AG08395 (cell line): Measurements from ENCODE around the gene MVB12B.

Experiments used
- DNase-seq: peaks from one replicate; pipeline ENCODE4 v3.0.0; 2012; ENCODE audit warnings: mixed read lengths, low spot score

The MVB12B gene

DNA sequence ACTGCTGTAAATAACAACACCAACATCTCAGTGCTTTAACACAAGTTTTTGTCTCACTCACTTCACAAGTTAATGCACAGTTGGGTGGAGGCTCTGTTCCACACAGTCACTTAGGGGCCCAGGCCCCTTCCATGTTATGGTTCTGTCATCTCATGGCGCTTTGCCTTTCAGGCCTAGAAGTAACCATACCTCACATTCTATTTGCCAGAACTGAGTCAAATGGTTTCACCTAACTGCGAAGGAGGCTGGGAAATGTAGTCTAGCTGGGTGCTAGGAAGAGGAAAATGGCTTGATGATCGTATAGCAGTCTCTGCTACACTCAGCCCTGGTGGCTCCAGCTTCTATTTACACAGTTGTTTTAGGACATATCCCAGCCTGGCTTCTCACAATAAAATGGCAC, 23.1 kb upstream of the MVB12B start:
- no peak for DNase-seq

DNA sequence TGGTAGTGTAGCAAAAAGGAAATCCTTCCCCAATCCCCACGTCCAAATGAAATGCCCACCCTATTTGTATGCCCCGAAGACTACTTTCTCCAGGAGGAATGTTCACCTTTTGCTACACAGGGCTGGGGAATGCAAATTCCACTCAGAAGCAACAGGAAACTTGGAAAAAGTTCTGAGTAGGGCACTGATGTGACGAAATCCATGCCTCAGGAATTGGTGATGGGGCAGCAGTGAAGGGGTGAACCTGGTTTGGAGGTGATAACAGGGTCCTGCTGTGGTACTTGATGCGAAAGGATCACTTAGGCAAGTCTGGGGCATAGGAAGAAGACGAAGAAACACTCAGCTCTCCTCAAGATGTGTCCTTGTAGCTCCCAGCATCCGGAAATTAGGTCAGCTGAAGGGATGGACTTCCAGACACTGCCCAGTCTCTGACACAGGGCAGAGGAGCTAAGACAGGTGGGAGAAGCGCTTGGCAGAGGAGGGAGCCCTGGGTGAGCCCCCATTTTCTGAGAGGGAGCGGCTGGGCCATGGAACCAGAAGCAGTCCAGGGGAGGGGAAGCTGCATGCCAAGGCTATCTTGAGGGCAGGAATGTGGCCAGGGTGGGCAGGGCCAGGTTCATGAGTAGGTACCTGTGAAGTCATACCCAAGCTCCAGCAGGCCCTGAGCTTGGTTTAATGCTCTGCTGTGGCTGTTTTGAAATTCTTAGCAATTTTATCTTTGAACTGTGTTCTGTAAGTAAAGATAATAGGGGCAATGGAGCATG, 22.2 kb upstream of the MVB12B start:
- no peak for DNase-seq

DNA sequence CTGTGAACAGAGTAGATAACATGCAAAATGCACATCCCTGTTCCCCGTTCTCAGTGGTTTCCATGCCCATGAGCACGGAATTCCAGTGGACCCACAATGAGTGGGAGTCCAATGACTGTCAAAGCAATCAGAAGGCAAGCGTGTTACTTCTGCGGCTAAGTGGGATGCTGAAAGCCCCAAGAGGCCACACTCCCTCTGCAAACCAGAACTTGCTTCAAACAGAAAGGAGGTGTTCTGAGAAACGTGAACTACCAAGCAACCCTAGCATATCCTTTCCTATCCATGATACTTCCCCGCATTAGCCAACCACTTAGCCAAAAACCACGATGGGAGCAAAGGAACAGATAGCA, 21.7 kb upstream of the MVB12B start:
- no peak for DNase-seq

DNA sequence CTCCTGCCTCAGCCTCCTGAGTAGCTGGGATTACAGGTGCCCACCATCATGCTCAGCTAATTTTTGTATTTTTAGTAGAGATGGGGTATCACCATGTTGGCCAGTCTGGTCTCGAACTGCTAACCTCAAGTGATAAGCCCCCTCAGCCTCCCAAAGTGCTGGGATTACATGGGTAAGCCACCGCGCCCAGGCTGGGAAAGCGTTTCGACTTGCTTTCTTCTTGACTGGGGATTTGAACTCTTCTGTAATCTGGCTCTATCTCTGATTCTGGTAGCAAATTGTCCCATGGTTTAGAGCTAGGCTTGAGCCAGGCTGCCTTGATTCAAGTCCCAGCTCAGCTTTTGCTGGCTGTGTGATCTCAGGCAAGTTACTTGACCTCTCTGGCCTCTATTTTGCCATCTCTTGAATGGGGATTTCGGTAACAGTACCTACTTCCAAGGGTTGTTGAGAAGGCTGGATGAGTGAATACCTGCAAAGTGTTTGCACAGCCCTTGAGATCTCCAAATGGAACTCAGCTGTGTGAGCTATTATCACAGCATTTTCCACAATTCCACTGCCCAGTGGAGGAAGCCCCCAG, 20.5 kb upstream of the MVB12B start:
- DNase-seq, result no peak

DNA sequence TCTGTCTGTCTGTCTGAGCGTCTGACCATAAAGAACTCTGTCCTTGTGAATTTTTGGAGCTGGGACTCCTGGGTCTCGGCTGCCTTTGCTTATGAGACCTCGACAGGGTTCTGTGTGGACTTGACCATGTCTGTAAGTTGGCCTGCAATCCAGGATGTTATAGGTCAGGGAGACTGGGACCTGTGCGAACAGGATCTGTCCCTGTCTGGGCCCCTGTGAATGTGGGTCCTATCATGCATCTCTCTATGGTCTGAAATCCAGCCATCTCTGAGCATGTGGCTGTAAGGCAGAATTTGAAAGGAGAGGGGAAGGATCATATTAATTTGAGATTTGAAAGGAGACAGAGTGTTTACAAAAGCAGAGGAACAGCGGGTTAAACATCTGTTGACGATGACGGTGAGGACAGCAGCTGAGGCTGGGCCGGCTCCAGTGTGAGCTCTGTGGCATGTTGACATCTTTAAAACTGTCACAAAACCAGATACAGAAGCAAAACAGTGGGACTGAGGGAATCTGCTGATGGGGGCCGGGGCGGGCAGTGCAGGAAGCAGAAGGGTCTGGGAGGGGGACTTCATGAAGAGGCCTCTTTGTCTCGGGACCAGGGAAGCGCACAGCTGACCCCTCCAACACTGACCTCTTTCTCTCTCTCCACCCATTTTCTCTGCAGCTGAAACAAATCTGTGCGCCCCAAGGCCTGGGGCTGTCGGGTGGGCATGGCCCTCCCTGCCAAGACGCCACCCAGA, 19.1 kb upstream of the MVB12B start:
- DNase-seq, result no peak

DNA sequence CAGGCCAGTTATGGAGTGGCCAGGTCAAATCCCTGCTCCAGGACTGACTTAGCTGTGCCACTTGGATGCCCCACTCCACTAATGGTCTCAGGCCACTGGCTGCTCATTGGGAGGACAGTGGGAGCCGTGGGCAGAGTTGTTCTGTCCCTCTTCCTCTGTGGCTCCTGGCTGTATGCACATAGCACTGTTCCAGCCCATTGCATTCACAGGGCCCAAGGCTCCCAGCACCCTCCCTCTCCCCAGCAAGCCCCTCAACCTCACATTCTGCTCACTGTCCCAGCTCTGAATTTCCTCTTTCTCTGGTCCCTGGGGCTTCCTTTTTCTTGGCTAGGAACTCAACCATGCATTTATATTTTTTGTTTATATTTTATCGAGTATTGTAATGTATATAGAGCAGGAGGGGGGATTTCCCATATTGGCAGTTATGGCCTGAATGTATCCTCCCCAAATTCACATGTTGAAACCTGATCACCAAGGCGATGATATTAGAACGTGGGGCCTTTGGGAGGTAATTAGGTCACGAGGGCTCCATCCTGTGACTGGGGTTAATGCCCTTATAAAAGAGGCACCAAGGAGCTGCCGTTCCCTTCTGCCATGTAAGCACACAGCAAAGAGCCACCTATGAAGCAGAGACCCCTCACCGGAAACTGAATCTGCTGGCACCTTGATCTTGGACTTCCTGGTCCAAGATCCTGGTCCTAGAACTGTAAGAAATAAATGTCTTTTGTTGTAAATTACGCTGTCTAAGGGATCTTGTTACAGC, 17.0 kb upstream of the MVB12B start:
- no peak for DNase-seq

DNA sequence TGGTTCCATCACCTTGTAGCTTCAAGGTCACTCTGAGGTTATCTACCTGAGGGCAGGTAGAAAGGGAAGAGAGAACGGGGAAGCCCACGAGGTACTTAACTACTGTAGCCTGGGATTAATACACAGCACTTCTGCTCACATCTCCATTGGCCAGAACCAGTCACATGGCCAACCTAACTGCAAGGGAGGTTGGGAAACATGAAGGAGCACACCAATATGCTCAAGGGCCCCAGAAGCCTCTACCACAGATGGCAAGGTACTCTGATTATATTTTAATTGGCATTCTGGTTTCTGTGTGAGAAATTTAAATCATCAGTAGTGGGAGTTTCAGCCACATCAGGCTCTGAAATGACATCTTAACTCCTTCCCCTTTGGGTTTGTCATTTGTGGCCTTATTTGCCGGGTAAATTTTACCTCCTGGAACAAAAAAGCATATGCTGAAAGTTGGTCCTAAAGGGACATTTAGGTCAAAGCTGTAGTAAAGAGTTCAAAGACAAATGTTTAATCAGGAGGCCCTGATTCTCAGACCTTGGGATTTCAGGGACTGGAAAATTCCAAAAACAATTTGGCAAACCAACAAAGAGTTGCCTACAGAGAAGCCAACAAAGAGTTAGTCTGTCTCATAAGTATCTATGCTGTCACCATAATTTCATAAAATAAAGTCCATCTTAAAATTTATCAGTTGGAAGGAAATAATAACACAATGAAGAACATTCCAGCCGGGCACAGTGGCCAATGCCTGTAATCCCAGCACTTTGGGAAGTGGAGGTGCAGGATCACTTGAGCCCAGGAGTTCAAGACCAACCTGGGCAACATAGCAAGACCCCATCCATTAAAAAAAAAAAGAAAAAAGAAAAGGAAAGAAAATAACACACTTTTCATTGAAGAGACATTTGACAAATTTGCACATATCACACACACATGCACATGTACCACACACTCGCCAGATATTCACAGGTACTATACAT, 13.8 kb upstream of the MVB12B start:
- no peak for DNase-seq

DNA sequence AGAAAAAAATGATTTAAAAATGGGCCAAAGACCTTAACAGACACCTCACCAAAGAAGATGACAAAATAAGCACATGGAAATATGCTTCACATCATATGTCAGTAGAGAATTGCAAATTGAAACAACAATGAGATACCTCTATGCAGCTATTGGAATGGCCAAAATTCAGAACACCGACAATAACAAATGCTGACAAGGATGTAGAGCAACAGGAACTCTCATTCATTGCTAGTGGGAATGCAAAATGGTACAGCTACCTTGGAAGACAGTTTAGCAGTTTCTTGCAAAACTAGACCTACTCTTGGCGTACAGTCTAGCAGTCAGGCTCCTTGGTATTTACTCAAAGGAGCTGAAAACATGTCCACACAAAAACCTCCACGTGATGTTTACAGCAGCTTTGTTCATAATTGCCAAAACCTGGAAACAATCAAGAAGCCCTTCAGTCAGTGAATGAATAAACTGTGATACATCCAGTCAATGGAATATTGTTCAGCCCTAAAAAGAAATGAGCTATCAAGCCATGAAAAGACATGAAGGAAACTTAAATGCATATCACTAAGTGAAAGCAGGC, 10.5 kb upstream of the MVB12B start:
- no peak for DNase-seq

DNA sequence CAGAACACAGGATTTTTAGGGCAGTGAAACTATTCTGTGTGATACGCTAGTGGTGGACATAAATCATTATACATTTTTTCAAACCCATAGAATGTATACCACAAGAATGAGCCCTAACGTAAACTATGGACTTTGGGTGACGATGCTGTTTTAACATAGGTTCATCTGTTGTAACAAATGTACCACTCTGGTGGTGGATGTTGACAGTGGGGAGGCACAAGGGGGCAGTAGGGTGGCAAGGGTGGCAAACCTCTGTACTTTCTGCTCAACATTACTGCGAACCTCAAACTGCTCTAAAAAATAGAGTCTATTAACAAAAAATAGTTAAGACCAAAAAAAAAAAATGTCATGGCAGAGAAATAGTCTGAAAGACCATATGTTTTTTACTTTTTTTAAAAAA, 9.1 kb upstream of the MVB12B start:
- DNase-seq, result no peak

DNA sequence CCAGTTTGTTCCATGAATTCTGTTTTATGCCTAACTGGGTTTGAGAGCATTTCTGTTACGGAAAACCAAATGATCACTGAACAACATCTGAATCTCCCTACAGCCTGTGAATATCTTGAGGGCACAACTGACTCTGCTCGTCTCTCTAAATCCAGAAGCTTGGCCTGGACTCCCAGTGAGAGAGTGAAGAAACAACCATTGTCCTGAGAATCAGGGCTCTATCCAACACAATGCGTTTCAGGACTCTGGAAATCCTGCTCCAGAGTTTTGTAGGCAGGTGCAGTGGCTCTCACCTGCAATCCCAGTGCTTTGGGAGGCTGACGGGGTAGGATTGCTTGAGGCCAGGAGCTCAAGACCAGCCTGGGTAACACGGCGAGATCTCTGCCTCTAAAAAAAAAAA, 7.8 kb upstream of the MVB12B start:
- no peak for DNase-seq

DNA sequence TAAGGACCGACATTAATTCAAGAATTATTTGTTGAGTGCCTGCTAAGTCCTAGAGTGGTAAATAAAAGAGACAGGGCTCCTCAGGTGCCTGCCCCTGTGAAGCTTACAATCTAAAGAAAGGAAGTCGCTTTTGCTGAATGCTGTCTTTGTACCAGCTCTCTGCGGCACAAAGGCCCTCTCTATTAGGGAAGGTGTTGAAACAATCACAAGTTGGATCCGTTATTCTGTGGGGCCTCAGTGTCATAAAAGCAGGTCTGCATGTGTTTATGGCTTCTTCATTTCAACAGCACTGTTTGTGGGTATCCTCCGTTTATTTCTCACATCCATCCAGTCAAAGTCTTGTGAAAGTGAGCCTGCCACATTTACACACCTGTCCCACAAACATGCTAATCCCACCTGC, 7.0 kb upstream of the MVB12B start:
- no peak for DNase-seq

DNA sequence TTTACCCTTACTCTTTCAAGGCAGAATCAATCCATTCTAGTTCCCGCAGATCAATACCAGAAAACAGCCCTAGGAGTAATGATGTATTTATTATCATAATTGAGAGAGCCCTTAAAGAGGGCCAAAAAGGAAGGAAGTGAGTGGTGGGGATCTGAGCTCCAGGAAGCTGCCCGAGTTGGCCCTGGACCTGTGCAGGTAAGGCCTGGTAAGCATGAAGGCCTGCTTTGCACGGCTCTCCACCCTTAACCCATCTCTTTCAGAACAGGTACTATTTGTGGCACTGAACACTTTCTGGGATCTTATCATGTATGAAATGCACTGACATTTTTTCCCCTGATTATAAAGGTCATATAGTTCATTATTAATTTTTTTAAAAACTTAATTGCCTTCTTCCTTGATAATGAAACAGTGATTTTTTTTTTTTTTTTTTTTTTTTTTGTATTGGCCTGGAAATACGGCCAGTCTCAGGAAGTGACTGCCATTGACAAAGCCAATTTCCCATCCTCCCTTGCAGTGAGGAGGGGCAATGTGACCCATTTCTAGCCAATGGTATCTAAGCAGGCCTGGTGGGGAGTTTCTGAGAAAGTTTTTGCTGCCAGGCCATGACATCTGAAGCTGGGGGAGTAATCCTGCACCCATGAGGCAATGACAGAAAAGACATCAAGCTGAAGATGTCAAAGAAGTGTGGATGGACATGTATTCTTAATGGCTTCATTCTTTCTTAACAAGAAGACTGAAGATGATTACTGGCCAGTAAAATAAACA, 6.3 kb upstream of the MVB12B start:
- no peak for DNase-seq

DNA sequence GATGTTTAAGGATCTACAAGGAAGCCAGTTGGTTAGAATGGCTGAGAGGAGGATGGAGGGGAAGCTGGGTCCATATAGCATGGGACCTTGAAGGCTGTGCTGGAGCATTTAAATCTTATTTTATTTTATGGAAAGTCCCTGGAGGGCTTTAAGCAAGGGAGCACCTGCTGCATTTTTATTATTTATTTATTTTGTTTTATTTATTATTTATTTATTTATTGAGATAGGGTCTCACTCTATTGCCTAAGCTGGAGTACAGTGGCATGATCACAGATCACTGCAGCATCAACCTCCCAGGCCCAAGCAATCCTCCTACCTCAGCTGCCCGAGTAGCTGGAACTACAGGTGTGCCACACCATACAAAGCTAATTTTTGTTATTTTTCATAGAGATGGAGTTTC, 4.9 kb upstream of the MVB12B start:
- no peak for DNase-seq

DNA sequence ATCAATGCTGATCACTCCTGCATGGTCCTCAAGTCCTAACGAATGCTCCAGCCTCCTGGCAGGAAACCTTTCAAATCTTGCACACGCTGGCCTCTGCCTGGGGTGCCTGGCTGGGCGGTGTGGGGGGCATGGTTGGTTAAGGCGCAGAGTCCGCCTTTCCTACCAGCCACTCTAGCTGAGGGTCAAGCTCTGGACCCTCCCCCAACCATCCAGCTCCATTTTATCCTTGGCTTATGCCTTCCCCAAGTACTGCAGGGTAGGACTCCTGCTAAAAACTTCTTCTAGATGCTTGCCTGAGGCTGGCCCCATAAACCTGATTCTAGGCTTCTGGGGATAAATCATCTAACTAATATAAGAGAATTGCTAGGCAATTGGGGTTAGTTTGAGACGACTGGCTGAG, 808 bp upstream of the MVB12B start:
- no peak for DNase-seq

DNA sequence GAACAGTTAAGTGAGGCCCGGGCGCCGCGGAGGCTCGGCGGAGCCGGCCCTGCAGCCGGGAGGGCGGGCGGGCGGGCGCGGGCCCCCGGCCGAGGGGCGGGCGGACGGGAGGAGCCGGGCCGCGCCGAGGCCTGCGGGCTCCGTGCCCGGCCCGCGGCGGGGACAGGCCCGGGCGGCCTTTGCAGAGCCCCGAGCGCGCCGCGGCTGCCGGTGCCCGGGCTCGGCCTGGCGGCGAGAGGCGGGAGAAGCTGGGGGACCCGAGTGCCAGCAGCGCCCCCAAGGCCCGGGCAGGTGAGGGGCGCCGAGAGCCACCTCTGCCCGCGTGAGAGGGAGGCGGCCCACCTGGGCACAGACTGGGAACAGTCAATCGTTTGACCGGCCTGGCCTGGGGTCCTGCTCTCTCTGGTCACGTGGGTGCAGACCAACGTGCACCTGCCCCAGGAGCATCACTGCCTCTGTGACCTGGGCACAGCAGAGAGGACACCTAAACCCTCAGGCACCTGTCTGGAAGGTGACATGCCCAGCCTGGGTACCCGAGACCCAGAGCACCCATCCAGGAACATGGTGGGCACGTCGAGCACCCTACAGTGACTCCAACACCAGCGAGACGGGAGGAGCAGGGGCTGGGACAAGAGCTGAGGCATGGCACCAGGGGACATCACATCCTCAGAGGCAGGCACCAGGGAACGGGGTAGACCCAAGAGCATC, 531 bp downstream of the MVB12B start:
- DNase-seq, result no peak

DNA sequence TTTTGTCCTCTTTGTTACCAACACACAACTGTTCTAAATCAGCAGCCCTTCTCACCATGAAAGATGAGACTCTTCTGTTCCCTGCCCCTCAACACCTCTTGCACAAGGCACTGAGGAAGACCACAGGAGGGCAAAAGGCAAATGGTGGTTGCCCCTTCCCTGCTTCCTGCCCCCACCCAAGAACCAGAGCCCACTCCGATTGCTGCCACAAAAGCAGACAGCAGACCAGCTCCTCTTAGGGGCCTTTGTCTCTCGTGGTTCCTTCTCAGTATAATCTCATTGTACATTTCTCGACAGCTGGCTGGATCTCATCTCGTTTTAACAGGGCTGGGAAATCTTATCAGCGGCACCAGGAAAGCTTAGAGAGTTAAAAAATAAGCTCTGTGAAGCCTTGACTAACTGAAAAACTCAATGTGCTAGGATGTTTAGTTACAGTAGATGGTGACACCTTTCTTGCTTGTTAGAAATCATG, 1.1 kb downstream of the MVB12B start:
- DNase-seq, result no peak

DNA sequence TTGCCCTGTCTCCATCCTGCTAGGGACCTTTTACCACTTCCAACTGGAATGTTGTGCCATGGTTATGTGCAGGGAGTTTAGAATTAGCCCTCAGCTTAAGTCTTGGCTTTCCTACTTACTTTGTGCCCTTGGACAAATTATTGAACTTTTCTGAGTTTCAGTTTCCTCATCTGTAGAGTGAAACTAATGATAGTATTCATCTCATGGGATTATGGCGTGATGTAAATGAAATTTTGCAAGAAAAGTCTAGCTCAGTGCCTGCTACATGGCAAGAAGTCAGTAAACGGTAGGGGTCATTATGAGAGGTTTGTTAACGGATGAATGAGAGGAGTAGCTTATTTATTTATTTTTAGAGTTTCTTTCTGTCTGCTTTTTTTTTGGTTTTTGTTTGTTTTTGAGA, 1.8 kb downstream of the MVB12B start:
- no peak for DNase-seq

DNA sequence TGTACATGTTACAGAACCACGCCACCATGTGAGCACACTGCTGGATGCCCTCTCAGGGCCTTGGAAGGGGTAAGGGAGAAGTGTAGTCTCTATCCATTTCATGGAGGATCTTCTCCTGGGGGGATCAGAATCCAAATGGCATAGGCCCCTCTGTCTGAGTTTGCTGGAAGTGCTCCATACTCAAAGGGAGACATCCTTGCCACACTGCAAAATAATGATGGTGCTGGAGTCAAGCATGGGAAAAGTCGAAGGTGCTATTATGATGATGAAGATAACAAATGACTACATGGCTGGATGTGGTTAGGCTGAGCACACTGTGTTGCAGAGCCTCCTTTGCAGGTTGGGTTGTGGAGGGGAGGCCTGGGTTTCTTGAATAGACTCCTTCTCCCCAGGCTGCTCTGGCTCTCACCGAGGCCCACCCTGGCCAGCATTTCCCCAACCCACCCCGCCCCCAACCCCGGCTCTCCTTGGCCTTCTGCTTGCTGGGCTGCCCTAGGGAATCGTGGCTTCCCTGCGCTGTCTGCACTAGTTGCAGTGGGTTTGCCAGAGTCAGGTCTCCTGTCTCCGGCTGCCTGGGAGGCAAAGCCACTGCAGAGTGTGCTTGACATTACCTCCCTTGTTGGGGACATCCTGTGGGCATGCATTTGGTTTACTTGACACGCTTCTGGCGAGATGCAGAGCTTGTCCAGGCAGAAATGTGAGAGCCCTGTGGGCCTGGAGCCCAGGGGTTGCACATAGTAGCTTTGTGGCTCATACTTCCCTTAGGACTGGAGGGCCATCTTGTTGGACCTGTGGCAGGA, 3.0 kb downstream of the MVB12B start:
- DNase-seq, result no peak

DNA sequence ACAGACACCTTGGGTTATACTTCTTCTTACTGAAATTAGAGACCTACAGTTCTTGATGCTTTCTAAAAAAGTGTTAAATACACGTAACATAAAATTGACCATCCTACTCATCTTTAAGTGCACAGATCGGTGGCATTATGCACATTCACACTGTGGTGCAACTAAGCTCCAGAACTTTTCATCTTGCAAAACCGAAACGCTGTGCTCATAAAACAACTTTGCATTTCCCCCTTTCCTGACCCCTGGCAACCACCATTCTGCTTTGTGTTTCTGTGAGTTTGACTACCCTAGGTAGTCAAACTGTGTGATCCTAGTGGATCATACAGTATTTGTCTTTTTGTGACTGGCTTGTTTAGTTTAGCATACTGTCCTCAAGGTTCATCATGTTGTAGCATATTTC, 3.9 kb downstream of the MVB12B start:
- no peak for DNase-seq
